Measurements from ENCODE around the gene NKD2.

- TF ChIP-seq, protein P1, sequence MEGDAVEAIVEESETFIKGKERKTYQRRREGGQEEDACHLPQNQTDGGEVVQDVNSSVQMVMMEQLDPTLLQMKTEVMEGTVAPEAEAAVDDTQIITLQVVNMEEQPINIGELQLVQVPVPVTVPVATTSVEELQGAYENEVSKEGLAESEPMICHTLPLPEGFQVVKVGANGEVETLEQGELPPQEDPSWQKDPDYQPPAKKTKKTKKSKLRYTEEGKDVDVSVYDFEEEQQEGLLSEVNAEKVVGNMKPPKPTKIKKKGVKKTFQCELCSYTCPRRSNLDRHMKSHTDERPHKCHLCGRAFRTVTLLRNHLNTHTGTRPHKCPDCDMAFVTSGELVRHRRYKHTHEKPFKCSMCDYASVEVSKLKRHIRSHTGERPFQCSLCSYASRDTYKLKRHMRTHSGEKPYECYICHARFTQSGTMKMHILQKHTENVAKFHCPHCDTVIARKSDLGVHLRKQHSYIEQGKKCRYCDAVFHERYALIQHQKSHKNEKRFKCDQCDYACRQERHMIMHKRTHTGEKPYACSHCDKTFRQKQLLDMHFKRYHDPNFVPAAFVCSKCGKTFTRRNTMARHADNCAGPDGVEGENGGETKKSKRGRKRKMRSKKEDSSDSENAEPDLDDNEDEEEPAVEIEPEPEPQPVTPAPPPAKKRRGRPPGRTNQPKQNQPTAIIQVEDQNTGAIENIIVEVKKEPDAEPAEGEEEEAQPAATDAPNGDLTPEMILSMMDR (IDR thresholded peaks at IDR 0.05; ENCODE audit: low read length): no peak
- no peak for TF ChIP-seq EZH2 (IDR thresholded peaks at IDR 0.05; ENCODE audit: borderline replicate concordance, low read length)
These were observed 6.2 kb downstream of the NKD2 start for GRCh38 chr5:1014781-1015221.

Measured in OCI-LY1 (cell line).